GM23248 (cell line): ENCODE results near the gene BEST3. TPM values are rescaled to one million over a fixed set of nuclear protein-coding genes. Genes with fewer than 3 reads are reported as not detected.

ENCODE experiments used
- DNase-seq: peaks from one replicate; pipeline ENCODE4 v3.0.0-alpha.2; 2015
- H2AFZ ChIP-seq: fragments of 200-600 bp; sonication (generic); 2 replicates; pipeline ENCODE4 v1.6.1; 2016; ENCODE audit warnings: antibody characterized with exemption
- H3F3A ChIP-seq: fragments of 200-600 bp; sonication (generic); 2 replicates; pipeline ENCODE4 v1.6.1; 2016; ENCODE audit warnings: mild to moderate bottlenecking, antibody characterized with exemption, mixed run types; ENCODE audit not compliant: insufficient read depth
- H3K27ac ChIP-seq: fragments of 200-600 bp; sonication (generic); 2 replicates; pipeline ENCODE4 v1.5.1; 2016; ENCODE audit warnings: mild to moderate bottlenecking
- H3K27me3 ChIP-seq: fragments of 200-600 bp; sonication (generic); replicated peaks from 2 replicates; pipeline ENCODE4 v1.6.1; 2016; ENCODE audit warnings: mild to moderate bottlenecking; ENCODE audit not compliant: insufficient read depth
- H3K36me3 ChIP-seq: fragments of 200-600 bp; sonication (generic); 2 replicates; pipeline ENCODE4 v1.6.1; 2016; ENCODE audit warnings: low read depth, mild to moderate bottlenecking
- H3K4me1 ChIP-seq: fragments of 200-600 bp; sonication (generic); 2 replicates; pipeline ENCODE4 v1.6.1; 2016; ENCODE audit warnings: mild to moderate bottlenecking; ENCODE audit not compliant: insufficient read depth
- H3K4me2 ChIP-seq: fragments of 200-600 bp; sonication (generic); one replicate; pipeline ENCODE4 v1.6.1; 2016; ENCODE audit warnings: mild to moderate bottlenecking; ENCODE audit not compliant: unreplicated experiment
- H3K4me3 ChIP-seq: fragments of 200-600 bp; sonication (generic); 2 replicates; pipeline ENCODE4 v1.5.1; 2016; ENCODE audit warnings: mild to moderate bottlenecking
- H3K79me2 ChIP-seq: fragments of 200-600 bp; sonication (generic); 2 replicates; pipeline ENCODE4 v1.6.1; 2016; ENCODE audit warnings: mild to moderate bottlenecking; ENCODE audit not compliant: insufficient read depth
- H3K9ac ChIP-seq: fragments of 200-600 bp; sonication (generic); 2 replicates; pipeline ENCODE4 v1.6.1; 2016; ENCODE audit warnings: mild to moderate bottlenecking
- H3K9me2 ChIP-seq: fragments of 200-600 bp; sonication (generic); 2 replicates; pipeline ENCODE4 v1.6.1; 2016; ENCODE audit warnings: mixed run types, mild to moderate bottlenecking, moderate library complexity; ENCODE audit not compliant: insufficient read depth
- H3K9me3 ChIP-seq: fragments of 200-600 bp; sonication (generic); one replicate; pipeline ENCODE4 v1.6.1; 2017; ENCODE audit warnings: low read depth
- H4K20me1 ChIP-seq: fragments of 200-600 bp; sonication (generic); 2 replicates; pipeline ENCODE4 v1.6.0; 2016; ENCODE audit not compliant: insufficient read depth
- EZH2 ChIP-seq: fragments of 200-600 bp; sonication (generic); IDR thresholded peaks from 2 replicates; pipeline ENCODE4 v1.6.1; 2018; ENCODE audit warnings: antibody characterized with exemption, mild to moderate bottlenecking; ENCODE audit not compliant: insufficient read depth, poor library complexity, severe bottlenecking
- EZH2phosphoT487 ChIP-seq: fragments of 200-600 bp; sonication (generic); IDR thresholded peaks from 2 replicates; pipeline ENCODE4 v1.6.1; 2018; ENCODE audit warnings: antibody characterized with exemption, moderate library complexity, mild to moderate bottlenecking, low read depth; ENCODE audit not compliant: insufficient read depth
- WGBS, 2 experiments: methylation state at CpG; one replicate each; pipeline ENCODE4 v1.1.6; 2015 to 2017; ENCODE audit warnings: low lambda C conversion rate in 2 of 2, low coverage in 1 of 2; ENCODE audit errors: missing lambda C conversion rate in 2 of 2; 5-methylcytosine and 5-hydroxymethylcytosine counted together
- in situ Hi-C: fragments of 300-500 bp; cut with MboI; formaldehyde crosslinking; loops from 2 replicates; pipeline ENCODE4 v1.15.0; 2020
- polyA plus RNA-seq: library from polyadenylated mRNA; unstranded; fragments of >200 nt; fragmentation: Nextera tagmentation; extraction: Ambion mirVana; gene quantifications from 2 replicates; pipeline ENCODE4 v1.2.1, GENCODE V29; 2016
- total RNA-seq: library from RNA; depleted of rRNA; stranded (reverse); fragments of >200 nt; shearing (Covaris generic); gene quantifications from 2 replicates; pipeline ENCODE4 v1.2.3, GENCODE V29; 2014

The BEST3 gene
- total and polyA plus RNA-seq, 2 experiments from 2014 or later, result not detected

DNA sequence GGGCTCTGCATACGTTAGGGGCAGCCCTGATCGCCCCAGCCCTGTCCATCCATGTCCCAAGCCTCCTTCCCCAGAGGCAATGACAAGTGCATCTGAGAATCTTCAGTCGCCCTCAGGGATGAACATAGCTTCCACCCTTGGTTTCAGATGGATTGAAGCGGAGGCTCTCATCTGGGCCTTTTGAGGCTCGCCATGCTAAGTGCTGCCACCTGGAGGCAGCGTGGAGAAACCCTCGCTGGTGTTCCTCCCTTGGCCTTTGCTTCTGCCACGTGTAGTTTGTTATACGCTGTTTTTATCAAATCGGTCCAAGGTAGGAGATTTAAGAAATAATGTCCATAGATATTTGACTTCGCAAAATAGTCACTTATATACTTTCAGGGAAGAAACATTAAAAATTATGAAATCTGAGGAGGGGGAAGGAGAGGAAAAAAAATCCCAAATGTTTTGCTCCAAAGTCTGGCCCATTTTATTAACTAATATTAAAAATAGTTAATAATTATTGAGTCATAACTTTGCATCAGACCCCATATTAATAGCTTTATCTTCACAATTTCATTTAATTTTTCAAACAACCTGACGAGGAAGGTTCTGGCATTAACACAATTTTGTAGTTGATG lies 59.6 kb downstream of the BEST3 start:
- WGBS, 2 experiments, result 29% methylated on average over 12 of the region's 12 CpGs
- H3K4me3 ChIP-seq, result no peak overlapping the region
- H3K36me3 ChIP-seq, result no peaks in the 10 kb centered on the region
- H3K9me3 ChIP-seq, result no peaks in the 10 kb centered on the region
- H2AFZ ChIP-seq, result 0 out of 2 replicates have a peak overlapping the region, but pooled peaks have one; percentile 17
- no peak overlapping the region for H3K27ac ChIP-seq
- H3K9me2 ChIP-seq, result no peaks in the 10 kb centered on the region
- no peak overlapping the region for H3K9ac ChIP-seq
- H3K79me2 ChIP-seq, result no peaks in the 10 kb centered on the region
- H3K4me1 ChIP-seq, result no peaks in the 10 kb centered on the region
- no peaks in the 10 kb centered on the region for H3F3A ChIP-seq
- no peaks in the 10 kb centered on the region for H4K20me1 ChIP-seq
- DNase-seq, result peak; percentile 81
- no peaks in the 10 kb centered on the region for H3K27me3 ChIP-seq
- in situ Hi-C loops, result no loop called here
- no peak overlapping the region for H3K4me2 ChIP-seq
- TF ChIP-seq EZH2, result no peak
- TF ChIP-seq EZH2phosphoT487, result no peak

DNA sequence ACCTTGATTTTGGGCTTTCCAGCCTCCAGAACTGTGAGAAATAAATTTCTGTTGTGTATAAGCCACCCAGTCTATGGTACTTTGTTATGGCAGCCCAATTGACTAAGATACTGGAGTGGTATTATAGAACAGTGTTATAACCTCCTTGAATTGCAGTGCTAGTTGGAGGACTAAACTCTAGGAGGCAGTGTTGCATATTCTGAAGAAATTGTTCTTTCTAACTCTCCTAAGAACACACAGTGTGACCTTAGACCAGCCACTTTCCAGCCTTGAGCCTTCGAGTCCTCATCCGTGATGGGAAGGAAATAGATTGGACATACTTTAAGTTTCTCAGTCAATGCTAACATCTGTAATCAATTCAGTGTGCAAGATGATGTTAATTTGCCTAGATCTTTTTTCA lies 66.0 kb downstream of the BEST3 start:
- in situ Hi-C loops, result no loop called here
- H3K79me2 ChIP-seq, result no peaks in the 10 kb centered on the region
- DNase-seq, result no peak
- no peaks in the 10 kb centered on the region for H3K4me1 ChIP-seq
- H2AFZ ChIP-seq, result no peak overlapping the region
- no peak overlapping the region for H3K4me3 ChIP-seq
- H3F3A ChIP-seq, result no peaks in the 10 kb centered on the region
- H4K20me1 ChIP-seq, result no peaks in the 10 kb centered on the region
- H3K4me2 ChIP-seq, result no peak overlapping the region
- H3K9ac ChIP-seq, result no peak overlapping the region
- H3K27ac ChIP-seq, result no peak overlapping the region
- TF ChIP-seq EZH2 (no peak), EZH2phosphoT487 (no peak)
- H3K27me3 ChIP-seq, result no peaks in the 10 kb centered on the region
- H3K36me3 ChIP-seq, result no peaks in the 10 kb centered on the region
- H3K9me2 ChIP-seq, result no peaks in the 10 kb centered on the region
- no peaks in the 10 kb centered on the region for H3K9me3 ChIP-seq
- WGBS, 2 experiments, result 37 to 51% methylated on average over 2 of the region's 2 CpGs

DNA sequence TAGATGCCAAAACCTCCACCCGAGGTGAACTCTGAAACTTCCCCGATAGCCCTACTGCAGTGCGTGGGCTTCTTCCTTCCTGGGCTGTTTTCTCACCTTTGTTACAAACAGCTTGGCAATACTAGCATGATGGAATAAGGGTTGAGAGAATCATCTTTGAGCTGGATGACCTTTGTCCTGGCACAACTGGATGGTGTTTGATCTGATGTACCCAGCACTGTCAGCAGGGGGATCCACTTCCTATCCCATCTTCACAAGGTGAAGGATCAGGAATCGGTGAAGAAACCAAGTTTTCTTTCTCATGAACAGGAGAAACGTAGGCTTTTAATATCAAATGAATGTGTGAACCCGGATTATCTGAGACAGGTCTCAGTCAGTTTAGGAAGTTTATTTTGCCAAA lies 68.9 kb downstream of the BEST3 start:
- Histone ChIP-seq H3K27me3 (peaks cover 6% of the 10 kb centered on the region; the same call in 1 of the 2 replicates), H3K27ac (no peak overlapping the region), H3F3A (no peaks in the 10 kb centered on the region), H3K4me1 (no peaks in the 10 kb centered on the region), H3K79me2 (no peaks in the 10 kb centered on the region), H3K9ac (no peak overlapping the region), H3K36me3 (no peaks in the 10 kb centered on the region), H3K9me3 (no peaks in the 10 kb centered on the region), H2AFZ (no peak overlapping the region), H3K9me2 (no peaks in the 10 kb centered on the region), H3K4me2 (no peak overlapping the region), H3K4me3 (no peak overlapping the region), H4K20me1 (no peaks in the 10 kb centered on the region)
- WGBS, 2 experiments, result 63 to 71% methylated on average over 6 of the region's 6 CpGs
- TF ChIP-seq EZH2, result no peak
- in situ Hi-C loops, result no loop called here
- peak; percentile 18 for DNase-seq

DNA sequence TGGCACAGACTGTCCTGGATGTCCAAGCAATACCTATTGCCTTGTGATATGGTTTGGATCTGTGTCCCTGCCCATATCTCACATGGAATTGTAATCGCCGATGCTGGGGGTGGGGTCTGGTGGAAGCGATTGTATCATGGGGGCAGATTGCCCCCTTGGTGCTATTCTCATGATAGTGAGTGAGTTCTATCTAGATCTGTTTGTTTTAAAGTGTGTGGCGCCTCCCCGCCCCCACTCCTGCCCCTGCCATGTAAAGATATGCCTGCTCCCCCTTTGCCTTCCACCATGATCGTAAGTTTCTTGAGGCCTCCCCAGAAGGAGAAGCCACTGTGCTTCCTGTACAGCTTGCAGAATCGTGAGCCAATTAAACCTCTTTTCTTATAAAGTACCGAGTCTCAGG lies 71.6 kb downstream of the BEST3 start:
- no peaks in the 10 kb centered on the region for H4K20me1 ChIP-seq
- 71 to 77% methylated on average over 8 of the region's 8 CpGs for WGBS, 2 experiments
- H3K4me1 ChIP-seq, result no peaks in the 10 kb centered on the region
- H3K27me3 ChIP-seq, result peaks cover 10% of the 10 kb centered on the region; the same call in 1 of the 2 replicates
- no peaks in the 10 kb centered on the region for H3F3A ChIP-seq
- H2AFZ ChIP-seq, result no peak overlapping the region
- H3K79me2 ChIP-seq, result no peaks in the 10 kb centered on the region
- no peaks in the 10 kb centered on the region for H3K36me3 ChIP-seq
- no peaks in the 10 kb centered on the region for H3K9me2 ChIP-seq
- H3K27ac ChIP-seq, result no peak overlapping the region
- no peak for DNase-seq
- no peak overlapping the region for H3K9ac ChIP-seq
- H3K4me3 ChIP-seq, result no peak overlapping the region
- in situ Hi-C loops, result no loop called here
- no peaks in the 10 kb centered on the region for H3K9me3 ChIP-seq
- no peak overlapping the region for H3K4me2 ChIP-seq
- TF ChIP-seq EZH2 (no peak), EZH2phosphoT487 (no peak)

DNA sequence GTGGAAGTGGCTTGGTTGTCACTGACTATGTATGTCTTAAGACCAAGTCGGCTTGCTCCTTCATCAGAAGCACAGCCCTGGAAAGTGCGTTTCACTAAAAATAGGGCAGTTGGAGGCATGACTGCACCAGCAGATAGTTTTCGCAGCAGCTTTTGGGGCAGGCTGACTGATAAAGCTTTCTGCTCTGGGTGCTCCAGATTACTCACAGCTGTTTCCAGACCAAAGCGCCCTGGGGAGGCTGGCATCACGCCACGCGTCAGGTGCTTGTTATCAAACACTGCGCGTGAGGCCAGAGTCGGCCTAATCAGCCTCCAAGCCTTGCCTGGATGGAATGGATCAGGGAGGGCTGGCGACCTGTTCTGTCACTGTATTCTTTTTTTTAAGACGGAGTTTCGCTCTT lies 75.1 kb downstream of the BEST3 start:
- Histone ChIP-seq H3K9me2 (no peaks in the 10 kb centered on the region), H2AFZ (no peak overlapping the region), H3K9me3 (no peaks in the 10 kb centered on the region), H4K20me1 (no peaks in the 10 kb centered on the region), H3K27ac (no peak overlapping the region), H3K9ac (no peak overlapping the region), H3F3A (no peaks in the 10 kb centered on the region), H3K27me3 (peaks cover 10% of the 10 kb centered on the region; the same call in 1 of the 2 replicates), H3K4me3 (no peak overlapping the region), H3K4me2 (no peak overlapping the region), H3K79me2 (no peaks in the 10 kb centered on the region), H3K36me3 (no peaks in the 10 kb centered on the region), H3K4me1 (no peaks in the 10 kb centered on the region)
- in situ Hi-C loops, result no loop called here
- WGBS, 2 experiments, result 78 to 81% methylated on average over 12 to 13 of the region's 13 CpGs
- TF ChIP-seq EZH2phosphoT487, result no peak
- TF ChIP-seq EZH2, result no peak
- no peak for DNase-seq
